ENCODE measurements around the gene CACNA1S. TPM values are rescaled to one million over a fixed set of nuclear protein-coding genes. Genes with fewer than 3 reads are reported as not detected.

Gene CACNA1S
- total and polyA plus RNA-seq, 2 of the 8 experiments (the other 6 are each of a cell fraction or from before 2014, with no cell fraction given), result 0.06 TPM; not detected in 1

GRCh38 chr1:201104141-201104540 is 8.1 kb downstream of the CACNA1S start:
- 67% methylated on average over 1 of the region's 1 CpG; no CpG with 5 or more reads in 1 of the 2 experiments for WGBS, 2 experiments (ENCODE audit: extremely low coverage in 1 of 2, insufficient coverage in 1 of 2, insufficient read length in 1 of 2, insufficient replicate concordance in 2 of 2, low coverage in 1 of 2, low lambda C conversion rate in 2 of 2, missing lambda C conversion rate in 1 of 2)
- TF ChIP-seq ZNF274 (IDR thresholded peaks at IDR 0.05; ENCODE audit: borderline replicate concordance, extremely low read depth, low read length) (no peak), BACH1 (IDR thresholded peaks at IDR 0.05; ENCODE audit: low read length) (no peak), CBX8 (IDR thresholded peaks at IDR 0.05; ENCODE audit: borderline replicate concordance, low read depth, low read length) (no peak), SIRT6 (IDR thresholded peaks at IDR 0.05; ENCODE audit: low read length) (no peak), SIN3A (conservative IDR thresholded peaks at IDR 0.05 in 1 of 2, IDR thresholded peaks at IDR 0.05 in 1 of 2; ENCODE audit: low read depth in 1 of 2, low read length in 2 of 2) (no peak), MAX (IDR thresholded peaks at IDR 0.05) (no peak)
- no peak overlapping the region for H2AFZ ChIP-seq (ENCODE audit: low read length)
- H3K79me1 ChIP-seq (ENCODE audit: low read depth, low read length), result no peaks in the 10 kb centered on the region
- H3K36me3 ChIP-seq (ENCODE audit: control insufficient read depth in 2 of 4, insufficient read depth in 4 of 4, low read length in 3 of 4), result no peaks in the 10 kb centered on the region
- no peak overlapping the region for H3K4me3 ChIP-seq (ENCODE audit: extremely low read depth in 1 of 4, insufficient read depth in 2 of 4, low read depth in 3 of 4, low read length in 4 of 4)
- no peak overlapping the region for H3K23ac ChIP-seq (ENCODE audit: insufficient read length)
- H3K4me2 ChIP-seq (ENCODE audit: insufficient read depth in 1 of 2, low read depth in 2 of 2, low read length in 2 of 2), result no peak overlapping the region
- H2BK5ac ChIP-seq (ENCODE audit: low read depth, low read length), result no peak overlapping the region
- no peak overlapping the region for H4K91ac ChIP-seq (replicated peaks; ENCODE audit: insufficient read length, low read length)
- H2BK20ac ChIP-seq (ENCODE audit: low read length), result no peak overlapping the region
- ChIA-PET CTCF (ENCODE audit: partially characterized antibody) (interaction anchor here (0.8 to 3.1 kb wide), 8 partner anchors 9 to 192 kb away, joined by 3 to 22 read pairs (median 4); no protein-coding TSS in a partner anchor), POLR2A (ENCODE audit: partially characterized antibody) (no interaction called here)
- no peaks in the 10 kb centered on the region for H3K23me2 ChIP-seq (ENCODE audit: low read depth, low read length)
- H3K79me2 ChIP-seq (ENCODE audit: control insufficient read depth in 1 of 2, insufficient read depth in 2 of 2, low read length in 2 of 2), result no peaks in the 10 kb centered on the region
- H4K8ac ChIP-seq (ENCODE audit: extremely low read depth, insufficient read depth, low read length), result no peak overlapping the region
- no peaks in the 10 kb centered on the region for H4K20me1 ChIP-seq (replicated peaks in 1 of 2; ENCODE audit: control insufficient read depth in 1 of 2, insufficient read depth in 2 of 2, low read length in 2 of 2)
- H2AK5ac ChIP-seq (ENCODE audit: low read depth, low read length), result no peak overlapping the region
- H3K56ac ChIP-seq (replicated peaks; ENCODE audit: insufficient read length, low read depth, low read length), result no peak overlapping the region
- no peak overlapping the region for H3K18ac ChIP-seq (ENCODE audit: extremely low read depth, low read length)
- no peak overlapping the region for H2BK12ac ChIP-seq (ENCODE audit: low read depth, low read length)
- DNase-seq (ENCODE audit: low read depth in 1 of 2, low spot score in 2 of 2) (no peak), FAIRE-seq (no peak)
- no peak overlapping the region for H3K9ac ChIP-seq (replicated peaks in 1 of 4; ENCODE audit: extremely low read depth in 1 of 4, low read depth in 3 of 4, low read length in 3 of 4)
- H3K27ac ChIP-seq (ENCODE audit: low read depth, low read length), result no peak overlapping the region
- H3K14ac ChIP-seq (ENCODE audit: insufficient read length), result no peak overlapping the region
- no peak overlapping the region for H2BK15ac ChIP-seq (ENCODE audit: low read length)
- H2BK120ac ChIP-seq (replicated peaks; ENCODE audit: low read depth, low read length), result no peak overlapping the region
- no peaks in the 10 kb centered on the region for H3K9me3 ChIP-seq (ENCODE audit: insufficient read depth in 2 of 2, low read depth in 1 of 2, low read length in 1 of 2)
- H3K4me1 ChIP-seq (replicated peaks in 1 of 4; ENCODE audit: control insufficient read depth in 3 of 4, insufficient read depth in 4 of 4, low read length in 3 of 4), result peaks cover 0 to 5% (median 2%) of the 10 kb centered on the region in 4 experiments; a peak in 3 of 7 replicates
- H3K27me3 ChIP-seq (replicated peaks in 1 of 4; ENCODE audit: control insufficient read depth in 3 of 4, extremely low read depth in 1 of 4, insufficient read depth in 3 of 4, low read length in 3 of 4), result peaks cover 0 to 1% (median 0%) of the 10 kb centered on the region in 4 experiments; a peak in 1 of 7 replicates
- no peak overlapping the region for H3K4ac ChIP-seq (replicated peaks; ENCODE audit: insufficient read length, low read depth, low read length)
- H4K5ac ChIP-seq (ENCODE audit: insufficient read length, low read depth, low read length), result no peak overlapping the region

All from H1 (cell line).